Body of pancreas (tissue), 4 donors: ENCODE measurements around the gene KLHL29.

Experiments
- CTCF ChIP-seq, 7 experiments: fragments of 450-650 bp in 4 of 7; fragments of 200-600 bp in 3 of 7; sonication (generic) in 3 of 7; IDR thresholded peaks; one replicate each; pipeline ENCODE4 v1.5.1; 2016 to 2019; ENCODE audit warnings: antibody characterized with exemption in 7 of 7
- POLR2A ChIP-seq, 3 donors: fragments of 450-650 bp; IDR thresholded peaks; one replicate each; pipeline ENCODE4 v1.6.1; 2016; ENCODE audit warnings: antibody characterized with exemption in 3 of 3, mild to moderate bottlenecking in 2 of 3

- TF ChIP-seq CTCF (IDR thresholded peaks at IDR 0.05): no peak
- no peak for TF ChIP-seq POLR2A (IDR thresholded peaks at IDR 0.05)
Observed at GRCh38 chr2:23606196-23606595, 221.2 kb downstream of the KLHL29 start.
